NCI-H146 treated with DMSO at 0.1 percent for 48 hours (cell line): ENCODE measurements around the gene TGDS.
A peak's percentile ranks its signal among the peaks of the same experiment; 100 is the strongest.
"Not testable (repeated sequence)": the region's sequence is repeated elsewhere in the genome, so short reads cannot be mapped to it uniquely, and the experiment has no call there.

Source experiments
- DNase-seq: peaks from one replicate; lab custom pipeline; 2025; ENCODE audit not compliant: unreplicated experiment; lab: John Stamatoyannopoulos, UW

TGDS gene

GRCh38 chr13:94595950-94596574, at the start of gene TGDS:
Gene TGDS, minus strand, starts transcription at chr13:94596152. Its CDS starts 16 bp downstream, at chr13:94596136.
- peak; percentile 91 for DNase-seq

- peak; percentile 86 for DNase-seq
These were observed 45.5 kb upstream of the TGDS start for GRCh38 chr13:94641409-94641941.

- no peak for DNase-seq
These were observed 44.8 kb upstream of the TGDS start for GRCh38 chr13:94640721-94641120.

- DNase-seq = not testable (repeated sequence)
These were observed 41.7 kb upstream of the TGDS start for GRCh38 chr13:94637677-94638076.

GRCh38 chr13:94636942-94637578, 41.1 kb upstream of the TGDS start:
- no peak for DNase-seq

- DNase-seq = not testable (repeated sequence)
These were observed 40.1 kb upstream of the TGDS start for GRCh38 chr13:94636096-94636495.

GRCh38 chr13:94632226-94632980, 36.5 kb upstream of the TGDS start:
- no peak for DNase-seq

GRCh38 chr13:94630858-94631257, 34.9 kb upstream of the TGDS start:
- DNase-seq = no peak

- no peak for DNase-seq
These were observed 27.4 kb upstream of the TGDS start for GRCh38 chr13:94623316-94623715.

GRCh38 chr13:94622344-94622743, 26.4 kb upstream of the TGDS start:
- DNase-seq = no peak

- peak; percentile 44 for DNase-seq
These were observed 24.4 kb upstream of the TGDS start for GRCh38 chr13:94620286-94620896.

GRCh38 chr13:94617389-94618000, 21.5 kb upstream of the TGDS start:
- DNase-seq = peak; percentile 43

GRCh38 chr13:94613051-94613450, 17.1 kb upstream of the TGDS start:
- no peak for DNase-seq

GRCh38 chr13:94612050-94612449, 16.1 kb upstream of the TGDS start:
- DNase-seq = no peak

GRCh38 chr13:94610475-94610874, 14.5 kb upstream of the TGDS start:
- DNase-seq = no peak

GRCh38 chr13:94609196-94609595, 13.2 kb upstream of the TGDS start:
- DNase-seq = no peak

GRCh38 chr13:94608586-94608985, 12.6 kb upstream of the TGDS start:
- DNase-seq = no peak

- DNase-seq = no peak
These were observed 12.0 kb upstream of the TGDS start for GRCh38 chr13:94607939-94608338.

- no peak for DNase-seq
These were observed 11.1 kb upstream of the TGDS start for GRCh38 chr13:94607056-94607455.

GRCh38 chr13:94602467-94602866, 6.5 kb upstream of the TGDS start:
- peak; percentile 8 for DNase-seq
